HepG2 (cell line): ENCODE results near the gene KCNIP3. TPM values are rescaled to one million over a fixed set of nuclear protein-coding genes. Genes with fewer than 3 reads are reported as not detected.

Experiments
- ATAC-seq: fragments of 200-7000 bp; cut with Tn5 transposase; 3 replicates; pipeline ENCODE4 v1.9.1; 2020; ENCODE audit warnings: mild to moderate bottlenecking, moderate library complexity
- BruUV-seq: library from RNA; stranded (reverse); fragments of 400-500 nt; replicated peaks from 2 replicates; lab custom pipeline; 2021; lab: Mats Ljungman, UMichigan
- CTCF ChIA-PET: fragments of 300-600 bp; formaldehyde crosslinking; extraction: SDS; loops from one replicate; lab custom pipeline; 2021; ENCODE audit warnings: low total read pairs, inconsistent platforms, low intra/inter-chr PET ratio; lab: Yijun Ruan, JAX
- POLR2A ChIA-PET: fragments of 350-600 bp; sonication (Branson Sonifier 250); formaldehyde crosslinking; loops from one replicate; lab custom pipeline; 2020; ENCODE audit warnings: antibody characterized with exemption, inconsistent platforms; lab: Yijun Ruan, JAX
- DNase-seq: peaks from one replicate; pipeline ENCODE4 v3.0.0-alpha.2; 2015; ENCODE audit warnings: low spot score
- FAIRE-seq: peaks from 3 replicates; lab custom pipeline; 2011; peaks lifted over from hg19 to GRCh38; lab: Jason Lieb, UNC
- H2AFZ ChIP-seq: one replicate; pipeline ENCODE4 v1.6.1; 2011; ENCODE audit warnings: low read length, inconsistent platforms
- H3K27ac ChIP-seq: fragments of 300-600 bp; 3 replicates; pipeline ENCODE4 v1.8.0; 2011; ENCODE audit warnings: mixed run types, mild to moderate bottlenecking, mixed read lengths, low read length, inconsistent platforms; ENCODE audit not compliant: insufficient read depth; ENCODE audit errors: extremely low read length
- H3K27me3 ChIP-seq, 2 experiments: fragments of 200-600 bp in 1 of 2; 2 replicates in 1 of 2; 3 replicates in 1 of 2; pipeline versions ENCODE4 v1.6.0 to v1.8.0; 2011; ENCODE audit warnings: low read length in 2 of 2, mild to moderate bottlenecking in 2 of 2, moderate library complexity in 2 of 2, inconsistent platforms in 1 of 2; ENCODE audit not compliant: insufficient read depth in 2 of 2, control insufficient read depth in 1 of 2
- H3K36me3 ChIP-seq, 2 experiments: fragments of 200-600 bp in 1 of 2; replicated peaks in 1 of 2; 2 replicates in 1 of 2; 3 replicates in 1 of 2; pipeline versions ENCODE4 v1.5.1 to v1.8.0; 2011; ENCODE audit warnings: low read length in 2 of 2, inconsistent platforms in 1 of 2; ENCODE audit not compliant: insufficient read depth in 2 of 2, control insufficient read depth in 1 of 2
- H3K4me1 ChIP-seq: 2 replicates; pipeline ENCODE4 v1.5.1; 2012; ENCODE audit warnings: low read length, inconsistent platforms; ENCODE audit not compliant: insufficient read depth
- H3K4me2 ChIP-seq: 2 replicates; pipeline ENCODE4 v1.6.0; 2011; ENCODE audit warnings: low read depth, low read length, inconsistent platforms
- H3K4me3 ChIP-seq, 3 experiments: fragments of 200-600 bp in 1 of 3; sonication (generic), shearing (Covaris generic) in 1 of 3; replicated peaks in 1 of 3; 2 replicates each; pipeline ENCODE4 v1.5.1; 2011 to 2016; ENCODE audit warnings: low read length in 3 of 3, inconsistent platforms in 2 of 3, low read depth in 2 of 3, mild to moderate bottlenecking in 2 of 3, control low read depth in 1 of 3, mixed read lengths in 1 of 3; ENCODE audit not compliant: insufficient read depth in 1 of 3
- H3K79me2 ChIP-seq: one replicate; pipeline ENCODE4 v1.6.1; 2011; ENCODE audit warnings: low read length, inconsistent platforms; ENCODE audit not compliant: insufficient read depth
- H3K9ac ChIP-seq: 2 replicates; pipeline ENCODE4 v1.6.0; 2011; ENCODE audit warnings: mild to moderate bottlenecking, low read depth, low read length, inconsistent platforms; ENCODE audit not compliant: insufficient read depth
- H3K9me3 ChIP-seq: 2 replicates; pipeline ENCODE4 v1.5.1; 2012; ENCODE audit warnings: mild to moderate bottlenecking, low read length
- H4K20me1 ChIP-seq: 2 replicates; pipeline ENCODE4 v1.6.0; 2011; ENCODE audit warnings: inconsistent platforms, mild to moderate bottlenecking, low read length, moderate library complexity; ENCODE audit not compliant: insufficient read depth
- CBX2 ChIP-seq, 2 experiments: fragments of 200-600 bp in 1 of 2; sonication (generic); formaldehyde crosslinking in 1 of 2; IDR thresholded peaks; 2 replicates each; pipeline versions ENCODE4 v1.7.0 to v1.8.1; 2018 to 2022; ENCODE audit warnings: low read depth in 2 of 2, low read length in 1 of 2, mild to moderate bottlenecking in 1 of 2, missing genetic modification reagents in 1 of 2
- MATR3 ChIP-seq: sonication (generic); formaldehyde crosslinking; IDR thresholded peaks from 2 replicates; pipeline ENCODE4 v1.4.0; 2020; ENCODE audit warnings: missing genetic modification reagents
- ZBTB7B ChIP-seq: sonication (generic); formaldehyde crosslinking; IDR thresholded peaks from 2 replicates; pipeline ENCODE4 v1.4.0; 2020; ENCODE audit warnings: missing genetic modification reagents
- ZNF558 ChIP-seq: sonication (generic); formaldehyde crosslinking; IDR thresholded peaks from 2 replicates; pipeline ENCODE4 v1.9.0; 2022; ENCODE audit warnings: mild to moderate bottlenecking, missing genetic modification reagents, borderline replicate concordance
- ZNF703 ChIP-seq: sonication (generic); formaldehyde crosslinking; IDR thresholded peaks from 2 replicates; pipeline ENCODE4 v1.5.1; 2020; ENCODE audit warnings: missing genetic modification reagents, mild to moderate bottlenecking, moderate library complexity, borderline replicate concordance
- WGBS: methylation state at CpG from one replicate; pipeline ENCODE4 v1.1.6; 2017; ENCODE audit warnings: low lambda C conversion rate; 5-methylcytosine and 5-hydroxymethylcytosine counted together
- in situ Hi-C: cut with HindIII; loops from 2 replicates; pipeline ENCODE4 v1.10.0; 2017; ENCODE audit warnings: low pct_unique_long_range_greater_than_20kb; ENCODE audit not compliant: extremely low pct_ligation_motif_present
- intact Hi-C: fragments of 100-400 bp; cut with micrococcal nuclease; formaldehyde crosslinking; loops from one replicate; pipeline ENCODE4 v1.10.0; 2022; ENCODE audit not compliant: unreplicated experiment
- polyA plus RNA-seq, 8 experiments: library from polyadenylated mRNA; depleted of rRNA in 3 of 8; stranded (reverse) in 7 of 8; unstranded in 1 of 8; fragments of >200 nt; fragmentation: Illumina TruSeq in 4 of 8; extraction: Trizol in 4 of 8; gene quantifications; 2 replicates each; pipeline versions ENCODE4 v1.2.1 to v1.2.3, GENCODE V29; 2011 to 2016; ENCODE audit warnings: low read depth in 4 of 8, missing spikeins in 1 of 8, mixed read lengths in 1 of 8; ENCODE audit not compliant: insufficient read depth in 1 of 8
- total RNA-seq, 5 experiments: library from RNA; depleted of rRNA; stranded (reverse); fragments of >200 nt; fragmentation: Illumina TruSeq; extraction: Trizol; gene quantifications; 2 replicates each; pipeline ENCODE4 v1.2.3, GENCODE V29; 2016; ENCODE audit warnings: low read depth in 1 of 5
- TF ChIP-seq, protein P1 (sequence below): sonication (generic); formaldehyde crosslinking; IDR thresholded peaks from 2 replicates; pipeline ENCODE4 v1.4.0; 2020; ENCODE audit warnings: missing genetic modification reagents
- TF ChIP-seq, protein P2 (sequence below): sonication (generic); formaldehyde crosslinking; IDR thresholded peaks from 2 replicates; pipeline ENCODE4 v1.5.1; 2020; ENCODE audit warnings: missing genetic modification reagents, mild to moderate bottlenecking, borderline replicate concordance

The KCNIP3 gene
- total and polyA plus RNA-seq, 2 of the 13 experiments (the other 11 are each of a cell fraction or from before 2014, with no cell fraction given) = not detected

DNA sequence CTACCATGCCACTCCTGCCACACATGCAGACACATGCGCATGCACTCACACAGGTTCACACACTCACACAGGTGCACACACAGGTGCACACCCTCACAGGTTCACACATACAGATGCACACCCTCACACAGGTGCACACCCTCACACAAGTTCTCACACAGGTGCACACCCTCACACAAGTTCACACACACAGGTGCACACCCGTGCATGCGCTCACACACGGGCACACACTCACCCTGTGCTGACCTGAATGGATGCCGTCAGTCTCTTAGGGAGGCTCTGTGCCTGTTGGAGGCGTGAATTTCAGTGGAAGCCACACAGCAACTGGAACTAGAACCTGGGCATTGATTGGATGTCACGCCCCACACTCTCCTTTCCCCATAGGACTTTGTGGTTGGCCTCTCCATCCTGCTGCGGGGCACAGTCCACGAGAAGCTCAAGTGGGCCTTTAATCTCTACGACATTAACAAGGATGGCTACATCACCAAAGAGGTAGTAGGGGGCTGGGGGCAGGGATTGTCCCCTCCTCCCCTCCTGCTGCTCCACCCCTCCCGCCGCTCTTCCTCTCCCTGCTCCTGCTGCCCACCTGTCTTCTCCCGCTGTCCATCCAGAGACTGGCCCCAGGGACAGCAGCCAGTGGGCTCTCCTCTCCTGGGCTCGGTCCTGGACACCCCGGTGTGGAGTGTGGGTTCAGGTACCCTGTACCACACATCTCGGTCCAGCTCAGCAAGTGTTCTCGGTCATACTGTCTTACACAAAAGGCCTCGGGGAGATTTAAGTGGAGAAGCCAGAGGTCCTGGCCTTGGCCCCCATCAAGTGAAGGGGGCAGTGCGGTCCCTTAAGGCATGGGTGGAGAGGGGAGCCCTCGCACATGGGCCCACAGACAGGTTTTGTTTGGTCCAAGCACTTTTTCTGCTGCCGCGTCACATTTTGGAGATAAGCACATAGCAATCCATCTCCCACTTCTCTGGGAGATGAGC is 84.4 kb downstream of the KCNIP3 start:
- FAIRE-seq (no peak), DNase-seq (no peak), ATAC-seq (no peak)
- 54% methylated on average over 22 of the region's 22 CpGs for WGBS
- in situ Hi-C loops (no loop called here), intact Hi-C loops (no loop called here)
- Histone ChIP-seq H2AFZ (no peak overlapping the region), H3K4me2 (no peak overlapping the region), H3K9me3 (no peaks in the 10 kb centered on the region), H3K4me1 (peaks cover 30% of the 10 kb centered on the region), H3K9ac (no peak overlapping the region), H3K36me3 (no peaks in the 10 kb centered on the region), H3K4me3 (no peak overlapping the region), H4K20me1 (no peaks in the 10 kb centered on the region), H3K79me2 (no peaks in the 10 kb centered on the region), H3K27me3 (peaks cover 0 to 23% of the 10 kb centered on the region in 2 experiments; a peak in 2 of 5 replicates), H3K27ac (no peak overlapping the region)
- CTCF ChIA-PET = no interaction called here
- TF ChIP-seq, protein P1, sequence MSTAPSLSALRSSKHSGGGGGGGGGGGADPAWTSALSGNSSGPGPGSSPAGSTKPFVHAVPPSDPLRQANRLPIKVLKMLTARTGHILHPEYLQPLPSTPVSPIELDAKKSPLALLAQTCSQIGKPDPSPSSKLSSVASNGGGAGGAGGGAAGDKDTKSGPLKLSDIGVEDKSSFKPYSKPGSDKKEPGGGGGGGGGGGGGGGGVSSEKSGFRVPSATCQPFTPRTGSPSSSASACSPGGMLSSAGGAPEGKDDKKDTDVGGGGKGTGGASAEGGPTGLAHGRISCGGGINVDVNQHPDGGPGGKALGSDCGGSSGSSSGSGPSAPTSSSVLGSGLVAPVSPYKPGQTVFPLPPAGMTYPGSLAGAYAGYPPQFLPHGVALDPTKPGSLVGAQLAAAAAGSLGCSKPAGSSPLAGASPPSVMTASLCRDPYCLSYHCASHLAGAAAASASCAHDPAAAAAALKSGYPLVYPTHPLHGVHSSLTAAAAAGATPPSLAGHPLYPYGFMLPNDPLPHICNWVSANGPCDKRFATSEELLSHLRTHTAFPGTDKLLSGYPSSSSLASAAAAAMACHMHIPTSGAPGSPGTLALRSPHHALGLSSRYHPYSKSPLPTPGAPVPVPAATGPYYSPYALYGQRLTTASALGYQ (CRISPR knock-in tag) = no peak
- TF ChIP-seq ZBTB7B (CRISPR knock-in tag) (no peak), ZNF703 (CRISPR knock-in tag) (no peak), ZNF558 (CRISPR knock-in tag) (no peak), MATR3 (no peak), CBX2 (IDR thresholded peaks at IDR 0.05; ENCODE audit: low read depth, low read length) (no peak), CBX2 (CRISPR knock-in tag; IDR thresholded peaks at IDR 0.05; ENCODE audit: low read depth) (no peak)
- TF ChIP-seq, protein P2, sequence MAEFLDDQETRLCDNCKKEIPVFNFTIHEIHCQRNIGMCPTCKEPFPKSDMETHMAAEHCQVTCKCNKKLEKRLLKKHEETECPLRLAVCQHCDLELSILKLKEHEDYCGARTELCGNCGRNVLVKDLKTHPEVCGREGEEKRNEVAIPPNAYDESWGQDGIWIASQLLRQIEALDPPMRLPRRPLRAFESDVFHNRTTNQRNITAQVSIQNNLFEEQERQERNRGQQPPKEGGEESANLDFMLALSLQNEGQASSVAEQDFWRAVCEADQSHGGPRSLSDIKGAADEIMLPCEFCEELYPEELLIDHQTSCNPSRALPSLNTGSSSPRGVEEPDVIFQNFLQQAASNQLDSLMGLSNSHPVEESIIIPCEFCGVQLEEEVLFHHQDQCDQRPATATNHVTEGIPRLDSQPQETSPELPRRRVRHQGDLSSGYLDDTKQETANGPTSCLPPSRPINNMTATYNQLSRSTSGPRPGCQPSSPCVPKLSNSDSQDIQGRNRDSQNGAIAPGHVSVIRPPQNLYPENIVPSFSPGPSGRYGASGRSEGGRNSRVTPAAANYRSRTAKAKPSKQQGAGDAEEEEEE (CRISPR knock-in tag) = no peak
- BruUV-seq = no TSS peak
- POLR2A ChIA-PET = no interaction called here
